Neutrophil (primary cell): Measurements from ENCODE around the gene DPH6.

Source experiments
- H3K27ac ChIP-seq: fragments of 200-600 bp; sonication (generic); 2 replicates; pipeline ENCODE4 v1.5.1; 2016; ENCODE audit warnings: mild to moderate bottlenecking, moderate library complexity
- H3K27me3 ChIP-seq: fragments of 200-600 bp; sonication (generic); 2 replicates; pipeline ENCODE4 v1.6.0; 2016; ENCODE audit warnings: mild to moderate bottlenecking
- H3K36me3 ChIP-seq: fragments of 200-600 bp; sonication (generic); 2 replicates; pipeline ENCODE4 v1.5.1; 2017
- H3K4me1 ChIP-seq, 2 experiments: fragments of 200-600 bp in 1 of 2; sonication (generic) in 1 of 2; 1 replicate in 1 of 2; 2 replicates in 1 of 2; pipeline versions ENCODE4 v1.5.1 to v1.6.1; 2013 to 2016; ENCODE audit warnings: low read depth in 1 of 2, low read length in 1 of 2, mild to moderate bottlenecking in 1 of 2, moderate library complexity in 1 of 2; ENCODE audit not compliant: control insufficient read depth in 1 of 2, insufficient read depth in 1 of 2
- H3K4me3 ChIP-seq, 2 experiments: fragments of 200-600 bp in 1 of 2; sonication (generic) in 1 of 2; 1 replicate in 1 of 2; 2 replicates in 1 of 2; pipeline ENCODE4 v1.5.1; 2013 to 2016; ENCODE audit warnings: low read depth in 1 of 2, low read length in 1 of 2, mild to moderate bottlenecking in 1 of 2, moderate library complexity in 1 of 2
- H3K9me3 ChIP-seq: fragments of 200-600 bp; sonication (generic); 2 replicates; pipeline ENCODE4 v1.5.1; 2016
- TF ChIP-seq, protein P1 (sequence below): fragments of 200-600 bp; sonication (generic); IDR thresholded peaks from 2 replicates; pipeline ENCODE4 v1.5.1; 2016; ENCODE audit warnings: antibody characterized with exemption

Gene DPH6

DNA sequence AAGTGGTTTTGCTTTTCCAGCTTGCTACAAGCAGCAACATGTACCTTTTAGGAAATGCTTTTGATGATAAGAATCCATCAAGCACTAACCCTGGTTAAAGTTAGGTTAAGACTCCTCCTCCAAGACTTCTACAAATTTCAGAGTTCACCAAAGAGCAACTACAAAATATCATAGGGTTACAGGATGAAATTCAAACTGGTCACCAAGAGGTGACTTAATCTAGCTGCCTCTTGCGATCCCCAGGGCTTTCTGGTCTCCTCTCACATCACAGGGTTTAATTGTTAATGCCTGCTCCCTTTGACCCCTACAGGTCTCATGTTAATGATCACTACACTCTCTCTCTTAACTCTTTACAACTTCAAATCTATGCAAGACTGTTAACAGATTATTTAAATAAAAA, 66.5 kb downstream of the DPH6 start:
- Histone ChIP-seq H3K4me3 (no peak overlapping the region), H3K27me3 (no peaks in the 10 kb centered on the region), H3K36me3 (no peaks in the 10 kb centered on the region), H3K27ac (no peak overlapping the region), H3K9me3 (no peaks in the 10 kb centered on the region), H3K4me1 (peaks cover 2 to 15% of the 10 kb centered on the region in 2 experiments)
- TF ChIP-seq, protein P1, sequence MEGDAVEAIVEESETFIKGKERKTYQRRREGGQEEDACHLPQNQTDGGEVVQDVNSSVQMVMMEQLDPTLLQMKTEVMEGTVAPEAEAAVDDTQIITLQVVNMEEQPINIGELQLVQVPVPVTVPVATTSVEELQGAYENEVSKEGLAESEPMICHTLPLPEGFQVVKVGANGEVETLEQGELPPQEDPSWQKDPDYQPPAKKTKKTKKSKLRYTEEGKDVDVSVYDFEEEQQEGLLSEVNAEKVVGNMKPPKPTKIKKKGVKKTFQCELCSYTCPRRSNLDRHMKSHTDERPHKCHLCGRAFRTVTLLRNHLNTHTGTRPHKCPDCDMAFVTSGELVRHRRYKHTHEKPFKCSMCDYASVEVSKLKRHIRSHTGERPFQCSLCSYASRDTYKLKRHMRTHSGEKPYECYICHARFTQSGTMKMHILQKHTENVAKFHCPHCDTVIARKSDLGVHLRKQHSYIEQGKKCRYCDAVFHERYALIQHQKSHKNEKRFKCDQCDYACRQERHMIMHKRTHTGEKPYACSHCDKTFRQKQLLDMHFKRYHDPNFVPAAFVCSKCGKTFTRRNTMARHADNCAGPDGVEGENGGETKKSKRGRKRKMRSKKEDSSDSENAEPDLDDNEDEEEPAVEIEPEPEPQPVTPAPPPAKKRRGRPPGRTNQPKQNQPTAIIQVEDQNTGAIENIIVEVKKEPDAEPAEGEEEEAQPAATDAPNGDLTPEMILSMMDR = no peak

DNA sequence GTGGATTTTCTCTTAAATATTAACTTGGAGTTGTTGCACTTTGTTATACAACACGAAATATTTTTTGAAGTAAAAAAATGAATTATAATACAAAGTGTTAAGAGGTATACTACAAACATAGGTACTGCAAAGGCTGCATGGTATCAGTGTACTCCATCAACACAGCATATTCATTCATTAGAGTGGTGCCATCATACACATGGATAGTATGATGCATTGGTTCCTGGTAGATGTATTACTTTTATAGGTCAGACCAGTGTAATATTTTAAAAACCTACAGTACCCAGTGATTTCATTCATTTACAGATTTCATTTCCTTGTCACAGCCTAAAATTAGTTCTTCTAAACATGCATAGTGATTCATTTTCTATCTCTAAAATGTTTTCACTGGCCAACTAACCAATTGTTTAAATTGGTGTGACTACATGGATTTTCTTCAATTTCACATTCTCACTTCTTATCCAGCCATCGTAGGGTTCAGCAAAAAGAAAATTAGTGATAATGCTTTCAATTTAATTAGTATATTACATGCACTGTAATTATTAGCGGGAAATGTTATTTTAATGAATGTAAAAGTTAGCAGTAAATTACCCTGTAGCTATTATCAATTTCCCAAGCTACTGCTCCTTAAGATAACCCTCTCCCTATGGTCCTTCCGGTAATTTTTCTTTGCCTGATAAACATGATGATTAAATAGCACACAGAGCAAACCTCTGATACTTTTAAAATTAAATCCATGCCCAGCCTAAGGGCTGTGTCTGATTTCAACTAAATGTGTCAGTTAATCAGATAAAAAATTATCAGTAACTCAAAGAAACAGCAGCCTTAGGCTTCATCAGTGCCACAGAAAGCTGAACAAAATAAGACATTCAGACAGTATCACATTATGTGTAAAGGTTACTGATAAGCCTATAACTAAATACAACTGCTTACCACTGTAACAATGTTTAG, 68.4 kb downstream of the DPH6 start:
- no peaks in the 10 kb centered on the region for H3K9me3 ChIP-seq
- H3K4me1 ChIP-seq = peaks cover 0 to 9% of the 10 kb centered on the region in 2 experiments
- H3K27me3 ChIP-seq = no peaks in the 10 kb centered on the region
- TF ChIP-seq, protein P1 = no peak
- no peaks in the 10 kb centered on the region for H3K36me3 ChIP-seq
- H3K27ac ChIP-seq = no peak overlapping the region
- no peak overlapping the region for H3K4me3 ChIP-seq

DNA sequence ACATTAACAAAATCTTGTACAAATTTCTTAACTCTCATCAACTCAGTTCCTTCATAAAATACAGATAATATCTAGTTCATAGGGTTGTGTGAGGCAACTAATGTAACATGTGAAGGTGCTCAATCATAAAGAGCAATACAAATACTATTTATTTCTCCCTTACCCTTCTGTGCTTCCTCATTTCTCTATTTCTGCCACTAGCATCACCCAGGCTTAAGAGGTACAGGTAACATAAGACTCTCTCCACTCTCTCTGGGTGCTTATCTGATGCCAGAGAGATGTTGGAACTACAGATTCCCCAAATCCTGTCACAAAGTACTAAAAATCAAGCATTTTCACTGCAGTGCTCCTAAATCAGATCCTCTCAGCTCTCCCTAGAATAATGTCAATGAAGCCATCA, 74.9 kb downstream of the DPH6 start:
- H3K27me3 ChIP-seq = no peaks in the 10 kb centered on the region
- H3K27ac ChIP-seq = no peak overlapping the region
- no peaks in the 10 kb centered on the region for H3K36me3 ChIP-seq
- no peak overlapping the region for H3K4me3 ChIP-seq
- no peaks in the 10 kb centered on the region for H3K4me1 ChIP-seq
- TF ChIP-seq, protein P1 = no peak
- no peaks in the 10 kb centered on the region for H3K9me3 ChIP-seq

DNA sequence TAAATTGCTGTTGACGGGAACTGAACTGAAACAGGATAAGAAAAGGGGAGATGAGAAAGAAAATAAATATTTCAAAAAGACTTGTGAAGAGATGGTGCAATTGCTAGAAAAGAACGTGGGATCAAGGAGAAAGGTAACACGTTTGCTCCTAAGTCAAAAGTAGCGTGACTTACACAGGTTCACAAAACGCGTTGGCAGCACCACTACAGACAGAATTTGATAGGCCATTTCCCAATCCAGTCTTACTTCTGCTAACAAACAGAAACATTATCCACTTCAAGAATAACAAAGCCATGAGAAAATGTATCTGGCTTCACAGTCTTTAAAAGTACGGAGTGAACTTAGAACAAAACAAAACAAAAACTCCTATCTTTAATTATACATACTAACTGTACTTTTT, 75.5 kb downstream of the DPH6 start:
- H3K27me3 ChIP-seq = no peaks in the 10 kb centered on the region
- H3K36me3 ChIP-seq = no peaks in the 10 kb centered on the region
- no peaks in the 10 kb centered on the region for H3K9me3 ChIP-seq
- no peaks in the 10 kb centered on the region for H3K4me1 ChIP-seq
- TF ChIP-seq, protein P1 = no peak
- H3K27ac ChIP-seq = no peak overlapping the region
- H3K4me3 ChIP-seq = no peak overlapping the region

DNA sequence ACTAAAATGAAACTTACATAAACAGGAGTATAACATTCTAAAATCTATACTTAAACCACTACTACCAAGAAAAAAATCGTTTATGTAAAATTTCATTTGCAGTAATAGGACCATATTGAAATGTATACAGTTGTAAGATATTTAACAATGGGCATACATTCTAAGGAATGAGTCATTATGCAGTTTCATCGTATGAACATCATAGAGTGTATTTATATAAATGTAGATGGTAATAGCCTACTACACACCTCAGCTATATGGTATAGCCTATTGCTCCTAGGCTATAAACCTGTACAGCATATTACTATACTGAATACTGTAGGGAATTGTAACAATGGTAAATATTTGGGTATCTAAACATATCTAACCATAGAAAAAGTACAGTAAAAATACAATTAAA, 79.5 kb downstream of the DPH6 start:
- Histone ChIP-seq H3K9me3 (no peaks in the 10 kb centered on the region), H3K4me1 (no peaks in the 10 kb centered on the region), H3K4me3 (no peak overlapping the region), H3K27ac (no peak overlapping the region), H3K27me3 (no peaks in the 10 kb centered on the region), H3K36me3 (no peaks in the 10 kb centered on the region)
- TF ChIP-seq, protein P1 = no peak
